Measurements from ENCODE around the gene SV2B.

Gene SV2B

GRCh38 chr15:91141097-91141496 lies 41.0 kb downstream of the SV2B start:
- no peak for TF ChIP-seq CTCF (IDR thresholded peaks at IDR 0.05; ENCODE audit: low read depth, low read length, missing control alignments)
- no peak overlapping the region for H3K4me3 ChIP-seq (ENCODE audit: low read depth, low read length)
- in situ Hi-C loops (cut with HindIII; ENCODE audit: low sequenced_read_pairs), result no loop called here
- DNase-seq (ENCODE audit: low read depth), result no peak

- DNase-seq (ENCODE audit: low read depth), result no peak
- peak; percentile 32 for TF ChIP-seq CTCF (IDR thresholded peaks at IDR 0.05; ENCODE audit: low read depth, low read length, missing control alignments)
- in situ Hi-C loops (cut with HindIII; ENCODE audit: low sequenced_read_pairs), result no loop called here
- H3K4me3 ChIP-seq (ENCODE audit: low read depth, low read length), result no peak overlapping the region
Observed at GRCh38 chr15:91142106-91142744, 42.2 kb downstream of the SV2B start.

- no peak for TF ChIP-seq CTCF (IDR thresholded peaks at IDR 0.05; ENCODE audit: low read depth, low read length, missing control alignments)
- in situ Hi-C loops (cut with HindIII; ENCODE audit: low sequenced_read_pairs), result no loop called here
- H3K4me3 ChIP-seq (ENCODE audit: low read depth, low read length), result no peak overlapping the region
- no peak for DNase-seq (ENCODE audit: low read depth)
Observed at GRCh38 chr15:91142946-91143345, 42.9 kb downstream of the SV2B start.

- no peak for DNase-seq (ENCODE audit: low read depth)
- in situ Hi-C loops (cut with HindIII; ENCODE audit: low sequenced_read_pairs), result no loop called here
- H3K4me3 ChIP-seq (ENCODE audit: low read depth, low read length), result no peak overlapping the region
- TF ChIP-seq CTCF (IDR thresholded peaks at IDR 0.05; ENCODE audit: low read depth, low read length, missing control alignments), result no peak
Observed at GRCh38 chr15:91146728-91147127, 46.7 kb downstream of the SV2B start.

GRCh38 chr15:91148243-91148642 lies 48.2 kb downstream of the SV2B start:
- in situ Hi-C loops (cut with HindIII; ENCODE audit: low sequenced_read_pairs), result no loop called here
- TF ChIP-seq CTCF (IDR thresholded peaks at IDR 0.05; ENCODE audit: low read depth, low read length, missing control alignments), result no peak
- no peak overlapping the region for H3K4me3 ChIP-seq (ENCODE audit: low read depth, low read length)
- no peak for DNase-seq (ENCODE audit: low read depth)

GRCh38 chr15:91150502-91151160 lies 50.6 kb downstream of the SV2B start:
- in situ Hi-C loops (cut with HindIII; ENCODE audit: low sequenced_read_pairs), result loop anchor here (5.0 kb wide), 1 partner anchor 52 kb away; no protein-coding TSS in a partner anchor
- DNase-seq (ENCODE audit: low read depth), result no peak
- no peak overlapping the region for H3K4me3 ChIP-seq (ENCODE audit: low read depth, low read length)
- TF ChIP-seq CTCF (IDR thresholded peaks at IDR 0.05; ENCODE audit: low read depth, low read length, missing control alignments), result no peak
